ENCODE data around the gene HDAC6.
"Not testable (repeated sequence)": the region's sequence is repeated elsewhere in the genome, so short reads cannot be mapped to it uniquely, and the experiment has no call there.

The HDAC6 gene

GRCh38 chrX:48824066-48824465, 22.2 kb downstream of the HDAC6 start:
- DNase-seq (ENCODE audit: low spot score): no peak

GRCh38 chrX:48826135-48826875, 24.4 kb downstream of the HDAC6 start, which contains the start of gene ERAS:
ERAS (plus strand) TSS chrX:48826513; CDS start chrX:48829124, 2,611 bp downstream.
- peak; percentile 34 for DNase-seq (ENCODE audit: low spot score)

GRCh38 chrX:48826876-48827653, 25.2 kb downstream of the HDAC6 start:
- DNase-seq (ENCODE audit: low spot score): no peak

- DNase-seq (ENCODE audit: low spot score): no peak
Observed at GRCh38 chrX:48827654-48827968, 25.7 kb downstream of the HDAC6 start.

GRCh38 chrX:48829016-48829735, 27.3 kb downstream of the HDAC6 start:
- DNase-seq (ENCODE audit: low spot score): no peak

GRCh38 chrX:48831136-48831908, 29.5 kb downstream of the HDAC6 start:
- no peak for DNase-seq (ENCODE audit: low spot score)

- no peak for DNase-seq (ENCODE audit: low spot score)
Observed at GRCh38 chrX:48831909-48832291, 30.0 kb downstream of the HDAC6 start.

GRCh38 chrX:48833542-48834138, 31.8 kb downstream of the HDAC6 start:
- no peak for DNase-seq (ENCODE audit: low spot score)

GRCh38 chrX:48834383-48834709, 32.5 kb downstream of the HDAC6 start:
- no peak for DNase-seq (ENCODE audit: low spot score)

- peak; percentile 8 for DNase-seq (ENCODE audit: low spot score)
Observed at GRCh38 chrX:48835524-48836329, 33.9 kb downstream of the HDAC6 start, which contains the start of gene PCSK1N. PCSK1N (minus strand) TSS chrX:48835610; CDS start chrX:48835532, 78 bp downstream.

GRCh38 chrX:48839686-48840085, 37.8 kb downstream of the HDAC6 start:
- no peak for DNase-seq (ENCODE audit: low spot score)

- DNase-seq (ENCODE audit: low spot score): no peak
Observed at GRCh38 chrX:48848847-48849246, 47.0 kb downstream of the HDAC6 start.

GRCh38 chrX:48852857-48853256, 51.0 kb downstream of the HDAC6 start:
- DNase-seq (ENCODE audit: low spot score): no peak

- not testable (repeated sequence) for DNase-seq (ENCODE audit: low spot score)
Observed at GRCh38 chrX:48853494-48853893, 51.6 kb downstream of the HDAC6 start.

GRCh38 chrX:48854121-48854804, 52.4 kb downstream of the HDAC6 start:
- DNase-seq (ENCODE audit: low spot score): not testable (repeated sequence)

GRCh38 chrX:48854898-48855297, 53.0 kb downstream of the HDAC6 start:
- no peak for DNase-seq (ENCODE audit: low spot score)

GRCh38 chrX:48864210-48864609, 62.3 kb downstream of the HDAC6 start:
- no peak for DNase-seq (ENCODE audit: low spot score)

GRCh38 chrX:48872017-48872416, 70.2 kb downstream of the HDAC6 start:
- DNase-seq (ENCODE audit: low spot score): not testable (repeated sequence)
